Caco-2 (cell line): ENCODE measurements around the gene ARHGAP4. TPM values are rescaled to one million over a fixed set of nuclear protein-coding genes. Genes with fewer than 3 reads are reported as not detected.

Experiments used
- BruUV-seq: library from RNA; stranded (reverse); fragments of 400-500 nt; replicated peaks from 2 replicates; lab custom pipeline; 2021; lab: Mats Ljungman, UMichigan
- CTCF ChIA-PET: fragments of 300-600 bp; sonication (Branson Sonifier 250); formaldehyde crosslinking; loops from one replicate; lab custom pipeline; 2022; ENCODE audit warnings: antibody characterized with exemption; lab: Charles Lee
- POLR2A ChIA-PET: fragments of 300-600 bp; sonication (Branson Sonifier 250); formaldehyde crosslinking; loops from one replicate; lab custom pipeline; 2022; ENCODE audit warnings: antibody characterized with exemption; lab: Charles Lee
- DNase-seq, 2 experiments: peaks; one replicate each; pipeline versions ENCODE4 v3.0.0 to v3.0.0-alpha.2; 2020 to 2022
- H3K27me3 ChIP-seq: replicated peaks from 2 replicates; pipeline ENCODE4 v1.6.0; 2011; ENCODE audit warnings: low read length; ENCODE audit not compliant: control insufficient read depth, insufficient read depth
- H3K36me3 ChIP-seq: 2 replicates; pipeline ENCODE4 v1.5.1; 2011; ENCODE audit warnings: low read length; ENCODE audit not compliant: control insufficient read depth, insufficient read depth
- H3K4me1 ChIP-seq: fragments of 250-450 bp; sonication (Bioruptor Pico); 2 replicates; pipeline ENCODE4 v1.5.1; 2020; ENCODE audit warnings: mild to moderate bottlenecking
- H3K4me3 ChIP-seq: 2 replicates; pipeline ENCODE4 v1.5.1; 2011; ENCODE audit warnings: low read depth, mild to moderate bottlenecking, control low read depth, low read length
- H3K9me3 ChIP-seq: fragments of 250-450 bp; sonication (Bioruptor Pico); 2 replicates; pipeline ENCODE4 v1.5.1; 2020; ENCODE audit warnings: mild to moderate bottlenecking, moderate library complexity
- H3K27ac Mint-ChIP-seq: one replicate; pipeline ENCODE4 v1.8.0; 2022; ENCODE audit warnings: mixed read lengths; ENCODE audit not compliant: unreplicated experiment
- H3K27me3 Mint-ChIP-seq: one replicate; pipeline ENCODE4 v1.8.0; 2022; ENCODE audit warnings: mixed read lengths; ENCODE audit not compliant: insufficient read depth, unreplicated experiment
- H3K36me3 Mint-ChIP-seq: one replicate; pipeline ENCODE4 v1.8.0; 2022; ENCODE audit warnings: mild to moderate bottlenecking, mixed read lengths; ENCODE audit not compliant: insufficient read depth, unreplicated experiment
- H3K4me1 Mint-ChIP-seq: one replicate; pipeline ENCODE4 v1.8.0; 2022; ENCODE audit warnings: low read depth, mixed read lengths; ENCODE audit not compliant: unreplicated experiment
- H3K4me3 Mint-ChIP-seq: one replicate; pipeline ENCODE4 v1.8.0; 2022; ENCODE audit warnings: mild to moderate bottlenecking, moderate library complexity, mixed read lengths; ENCODE audit not compliant: unreplicated experiment
- H3K9me3 Mint-ChIP-seq: one replicate; pipeline ENCODE4 v1.8.0; 2022; ENCODE audit warnings: mixed read lengths; ENCODE audit not compliant: unreplicated experiment
- intact Hi-C: fragments of 100-400 bp; cut with micrococcal nuclease; formaldehyde crosslinking; loops from one replicate; pipeline ENCODE4 v1.10.0; 2022; ENCODE audit not compliant: unreplicated experiment
- total RNA-seq: library from RNA; stranded (reverse); gene quantifications from 2 replicates; pipeline ENCODE4 v1.2.3, GENCODE V29; 2022
- TF ChIP-seq, protein P1 (sequence below), 2 experiments: fragments of 200-600 bp in 1 of 2; IDR thresholded peaks; 1 replicate in 1 of 2; 2 replicates in 1 of 2; pipeline versions ENCODE4 v1.5.1 to v1.8.0; 2011 to 2022; ENCODE audit warnings: antibody characterized with exemption in 1 of 2, control low read depth in 1 of 2, inconsistent platforms in 1 of 2, low read depth in 1 of 2, low read length in 1 of 2, mild to moderate bottlenecking in 1 of 2, moderate library complexity in 1 of 2; ENCODE audit not compliant: insufficient read depth in 1 of 2, severe bottlenecking in 1 of 2, unreplicated experiment in 1 of 2

The ARHGAP4 gene
- total RNA-seq, 1 experiment from 2014 or later = 15.7 TPM

DNA sequence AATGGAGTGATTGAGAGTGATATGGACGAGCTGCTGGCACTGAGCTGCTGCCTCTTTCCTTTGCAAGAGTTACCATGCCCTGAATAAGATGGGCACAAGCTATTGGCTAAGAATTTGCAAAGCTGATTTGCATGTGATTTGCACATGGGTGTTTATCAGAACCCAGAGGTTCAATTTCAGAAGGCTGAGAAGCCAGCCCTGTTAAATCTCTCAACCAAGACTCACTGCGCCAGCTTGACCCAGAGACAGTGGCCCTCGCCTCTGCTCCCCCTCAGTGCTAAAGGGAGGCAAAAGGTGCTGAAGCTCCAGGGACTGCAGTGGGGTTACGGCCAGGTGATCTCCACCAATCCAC is 701 bp downstream of the ARHGAP4 start:
- DNase-seq = no peak
- POLR2A ChIA-PET = interaction anchor here (1.0 kb wide), 1 partner anchor 10 kb away, joined by 3 read pairs; the partner anchor contains the start of gene NAA10
- TF ChIP-seq, protein P1, sequence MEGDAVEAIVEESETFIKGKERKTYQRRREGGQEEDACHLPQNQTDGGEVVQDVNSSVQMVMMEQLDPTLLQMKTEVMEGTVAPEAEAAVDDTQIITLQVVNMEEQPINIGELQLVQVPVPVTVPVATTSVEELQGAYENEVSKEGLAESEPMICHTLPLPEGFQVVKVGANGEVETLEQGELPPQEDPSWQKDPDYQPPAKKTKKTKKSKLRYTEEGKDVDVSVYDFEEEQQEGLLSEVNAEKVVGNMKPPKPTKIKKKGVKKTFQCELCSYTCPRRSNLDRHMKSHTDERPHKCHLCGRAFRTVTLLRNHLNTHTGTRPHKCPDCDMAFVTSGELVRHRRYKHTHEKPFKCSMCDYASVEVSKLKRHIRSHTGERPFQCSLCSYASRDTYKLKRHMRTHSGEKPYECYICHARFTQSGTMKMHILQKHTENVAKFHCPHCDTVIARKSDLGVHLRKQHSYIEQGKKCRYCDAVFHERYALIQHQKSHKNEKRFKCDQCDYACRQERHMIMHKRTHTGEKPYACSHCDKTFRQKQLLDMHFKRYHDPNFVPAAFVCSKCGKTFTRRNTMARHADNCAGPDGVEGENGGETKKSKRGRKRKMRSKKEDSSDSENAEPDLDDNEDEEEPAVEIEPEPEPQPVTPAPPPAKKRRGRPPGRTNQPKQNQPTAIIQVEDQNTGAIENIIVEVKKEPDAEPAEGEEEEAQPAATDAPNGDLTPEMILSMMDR (IDR thresholded peaks at IDR 0.05; ENCODE audit: insufficient read depth in 1 of 2, low read depth in 1 of 2, low read length in 1 of 2, severe bottlenecking in 1 of 2, unreplicated experiment in 1 of 2) = no peak
- Histone ChIP-seq H3K36me3 (no peaks in the 10 kb centered on the region), H3K4me1 (peaks cover 8% of the 10 kb centered on the region; the same call in 1 of the 2 replicates), H3K9me3 (no peaks in the 10 kb centered on the region), H3K27me3 (no peaks in the 10 kb centered on the region), H3K4me3 (peak overlapping the region; percentile 36)
- CTCF ChIA-PET = interaction anchor here (5.0 kb wide), 1 partner anchor 22 kb away, joined by 37 read pairs; no protein-coding TSS in a partner anchor
- intact Hi-C loops = loop anchor here (10.0 kb wide), 1 partner anchor 131 kb away; the partner anchor contains the start of genes IDH3G and SSR4
- peak overlapping the region; percentile 74 for H3K4me3 Mint-ChIP-seq
- H3K4me1 Mint-ChIP-seq = no peaks in the 10 kb centered on the region
- no peaks in the 10 kb centered on the region for H3K9me3 Mint-ChIP-seq
- no peak overlapping the region for H3K27ac Mint-ChIP-seq
- peaks cover 27% of the 10 kb centered on the region for H3K36me3 Mint-ChIP-seq
- BruUV-seq = TSS peak; percentile 11
- no peaks in the 10 kb centered on the region for H3K27me3 Mint-ChIP-seq

DNA sequence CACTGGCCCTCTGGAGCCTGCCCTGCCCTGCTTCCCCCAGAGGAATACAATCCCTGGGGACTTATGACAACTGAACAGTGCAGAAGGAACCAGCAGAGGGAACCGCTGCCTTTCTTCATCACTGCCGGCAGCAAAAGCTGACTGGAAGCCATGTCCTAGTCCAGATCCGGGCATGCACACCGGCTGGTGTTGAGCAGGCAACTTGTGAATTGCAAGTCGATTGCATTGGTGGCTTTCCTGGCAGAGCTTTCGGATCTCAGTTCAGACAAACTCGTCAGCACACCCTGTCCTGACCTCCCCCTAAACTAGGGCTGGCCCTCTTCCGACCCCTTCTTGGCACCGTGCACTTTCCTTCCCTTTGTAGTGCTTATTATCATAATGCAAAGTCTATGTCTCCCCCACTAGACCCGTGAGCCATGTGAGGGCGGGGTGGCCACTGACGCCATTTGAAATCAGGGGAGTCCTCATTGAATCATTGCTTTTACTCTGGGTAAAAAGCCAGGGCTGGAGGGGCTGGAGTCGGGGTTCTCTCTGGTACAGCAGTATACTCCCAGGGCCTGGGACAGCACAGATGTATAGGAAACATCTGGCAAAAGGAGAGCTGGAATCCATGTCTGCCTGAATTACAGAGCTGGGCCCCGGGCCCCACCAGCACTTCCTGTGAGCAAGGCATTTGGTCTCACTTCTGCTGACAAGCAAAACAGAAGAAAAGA is 1.8 kb downstream of the ARHGAP4 start:
- no peaks in the 10 kb centered on the region for H3K4me1 Mint-ChIP-seq
- Histone ChIP-seq H3K4me3 (no peak overlapping the region), H3K27me3 (no peaks in the 10 kb centered on the region), H3K9me3 (no peaks in the 10 kb centered on the region), H3K4me1 (peaks cover 8% of the 10 kb centered on the region; the same call in 1 of the 2 replicates), H3K36me3 (no peaks in the 10 kb centered on the region)
- BruUV-seq = no TSS peak
- no peaks in the 10 kb centered on the region for H3K9me3 Mint-ChIP-seq
- POLR2A ChIA-PET = interaction anchor here (0.5 kb wide), 1 partner anchor 449 kb away, joined by 3 read pairs; no protein-coding TSS in a partner anchor
- CTCF ChIA-PET = interaction anchor here (0.6 to 5.0 kb wide), 2 partner anchors 13 to 23 kb away, joined by 6 to 37 read pairs; no protein-coding TSS in a partner anchor
- TF ChIP-seq, protein P1 (IDR thresholded peaks at IDR 0.05; ENCODE audit: insufficient read depth in 1 of 2, low read depth in 1 of 2, low read length in 1 of 2, severe bottlenecking in 1 of 2, unreplicated experiment in 1 of 2) = peak in 1 of 2 experiments; percentile 52
- peak; percentile 47 to 59 for DNase-seq
- H3K27ac Mint-ChIP-seq = no peak overlapping the region
- intact Hi-C loops = loop anchor here (1.0 to 10.0 kb wide), 4 partner anchors 23 to 160 kb away; partner anchors contain the start of genes IDH3G, PLXNB3 and SSR4
- H3K4me3 Mint-ChIP-seq = no peak overlapping the region
- H3K36me3 Mint-ChIP-seq = peaks cover 26% of the 10 kb centered on the region
- H3K27me3 Mint-ChIP-seq = no peaks in the 10 kb centered on the region

DNA sequence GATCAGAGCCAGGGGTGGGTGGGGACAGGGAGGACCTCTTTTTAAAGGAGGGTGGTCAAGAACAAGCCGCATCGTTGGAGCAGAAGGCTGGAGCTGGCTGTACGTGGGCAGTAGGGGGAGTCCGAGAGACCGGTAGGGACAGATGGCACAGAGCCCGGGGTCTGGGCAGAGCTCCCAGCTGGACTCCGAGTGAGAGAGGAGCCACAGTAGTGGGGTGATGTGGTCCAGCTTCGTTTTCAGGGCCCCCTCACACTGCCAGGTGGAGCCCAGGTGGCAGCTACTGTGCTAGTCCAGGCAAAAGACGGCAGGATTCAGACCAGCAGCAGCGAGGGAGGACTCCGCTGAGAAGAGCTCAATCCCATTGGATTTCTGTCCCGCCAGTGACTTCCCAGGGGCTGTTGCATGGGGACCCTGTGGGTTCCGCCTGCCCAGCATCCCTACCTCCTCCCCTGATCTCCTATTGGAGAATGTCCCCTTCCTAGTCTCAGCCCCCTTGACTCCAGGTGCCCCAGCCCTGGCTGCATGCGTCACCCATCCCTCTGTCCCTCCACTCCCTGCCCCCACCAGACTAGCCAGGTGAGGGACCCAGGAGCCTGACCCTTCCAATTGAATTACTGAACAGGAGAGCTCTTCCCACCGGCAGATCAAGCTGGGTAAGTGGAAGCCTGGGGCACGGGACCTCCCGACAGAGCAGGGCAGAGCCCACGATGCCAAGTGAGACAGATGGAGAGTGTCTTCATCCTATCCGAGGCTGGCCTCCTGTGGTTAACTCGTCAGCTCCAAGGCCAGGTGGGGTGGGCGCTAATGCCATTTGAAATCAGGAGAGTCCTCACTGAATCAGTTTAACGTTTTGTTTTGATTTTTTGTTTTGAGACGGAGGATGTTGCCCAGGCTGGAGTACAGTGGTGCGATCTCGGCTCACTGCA is 2.9 kb downstream of the ARHGAP4 start:
- no peaks in the 10 kb centered on the region for H3K9me3 Mint-ChIP-seq
- H3K27me3 Mint-ChIP-seq = no peaks in the 10 kb centered on the region
- intact Hi-C loops = loop anchor here (10.0 kb wide), 1 partner anchor 128 kb away; the partner anchor contains the start of genes IDH3G and SSR4
- no peak overlapping the region for H3K27ac Mint-ChIP-seq
- H3K4me1 Mint-ChIP-seq = no peaks in the 10 kb centered on the region
- CTCF ChIA-PET = interaction anchor here (0.6 to 1.2 kb wide), 2 partner anchors 22 to 24 kb away, joined by 3 to 4 read pairs; no protein-coding TSS in a partner anchor
- Histone ChIP-seq H3K36me3 (no peaks in the 10 kb centered on the region), H3K4me3 (no peak overlapping the region), H3K27me3 (no peaks in the 10 kb centered on the region), H3K9me3 (no peaks in the 10 kb centered on the region), H3K4me1 (peaks cover 8% of the 10 kb centered on the region; the same call in 1 of the 2 replicates)
- TF ChIP-seq, protein P1 (IDR thresholded peaks at IDR 0.05; ENCODE audit: insufficient read depth in 1 of 2, low read depth in 1 of 2, low read length in 1 of 2, severe bottlenecking in 1 of 2, unreplicated experiment in 1 of 2) = no peak
- H3K4me3 Mint-ChIP-seq = no peak overlapping the region
- POLR2A ChIA-PET = no interaction called here
- BruUV-seq = no TSS peak
- DNase-seq = no peak
- H3K36me3 Mint-ChIP-seq = peaks cover 15% of the 10 kb centered on the region
